Neural cell (in vitro differentiated cells): ENCODE data around the gene PPFIA4. TPM values are rescaled to one million over a fixed set of nuclear protein-coding genes. Genes with fewer than 3 reads are reported as not detected.

Experiments
- H2AFZ ChIP-seq: fragments of 200-600, 300-800 bp; sonication (generic), shearing (Covaris generic); 2 replicates; pipeline ENCODE4 v1.6.0; 2014; ENCODE audit warnings: low read depth, mild to moderate bottlenecking, antibody characterized with exemption, low read length, moderate library complexity
- H3F3A ChIP-seq: fragments of 200-600 bp; shearing (Covaris generic); 2 replicates; pipeline ENCODE4 v1.6.1; 2016; ENCODE audit warnings: mild to moderate bottlenecking, moderate library complexity, mixed read lengths, antibody characterized with exemption, low read length; ENCODE audit not compliant: insufficient read depth, poor library complexity, severe bottlenecking
- H3K27ac ChIP-seq: fragments of 200-600, 300-800 bp; sonication (generic), shearing (Covaris generic); 2 replicates; pipeline ENCODE4 v1.5.1; 2014; ENCODE audit warnings: mild to moderate bottlenecking, low read length, moderate library complexity
- H3K27me3 ChIP-seq: fragments of 300-800, 200-600 bp; sonication (generic), shearing (Covaris generic); 2 replicates; pipeline ENCODE4 v1.6.0; 2014; ENCODE audit warnings: mild to moderate bottlenecking, low read depth, low read length, moderate library complexity; ENCODE audit not compliant: insufficient read depth
- H3K36me3 ChIP-seq: fragments of 300-800, 200-600 bp; sonication (generic), shearing (Covaris generic); 2 replicates; pipeline ENCODE4 v1.5.1; 2014; ENCODE audit warnings: mild to moderate bottlenecking, antibody characterized with exemption, low read length, moderate library complexity; ENCODE audit not compliant: insufficient read depth
- H3K4me2 ChIP-seq: fragments of 300-800, 200-600 bp; sonication (generic), shearing (Covaris generic); 2 replicates; pipeline ENCODE4 v1.6.0; 2014; ENCODE audit warnings: mild to moderate bottlenecking, low read length
- H3K4me3 ChIP-seq: fragments of 300-800, 200-600 bp; sonication (generic), shearing (Covaris generic); 2 replicates; pipeline ENCODE4 v1.5.1; 2014; ENCODE audit warnings: mild to moderate bottlenecking, low read length, moderate library complexity
- H3K79me2 ChIP-seq: fragments of 200-600 bp; shearing (Covaris generic); replicated peaks from 2 replicates; pipeline ENCODE4 v1.6.0; 2014; ENCODE audit warnings: mild to moderate bottlenecking, low read length, moderate library complexity; ENCODE audit not compliant: insufficient read depth
- H3K9ac ChIP-seq: fragments of 300-800, 200-600 bp; sonication (generic), shearing (Covaris generic); 2 replicates; pipeline ENCODE4 v1.6.1; 2016; ENCODE audit warnings: mild to moderate bottlenecking, low read length, mixed read lengths
- H3K9me2 ChIP-seq: fragments of 200-600 bp; shearing (Covaris generic); 2 replicates; pipeline ENCODE4 v1.6.1; 2016; ENCODE audit warnings: mild to moderate bottlenecking, low read length, mixed read lengths; ENCODE audit not compliant: insufficient read depth
- H3K9me3 ChIP-seq: fragments of 200-600, 300-800 bp; sonication (generic), shearing (Covaris generic); 2 replicates; pipeline ENCODE4 v1.6.1; 2016; ENCODE audit warnings: mild to moderate bottlenecking, mixed run types, low read length, moderate library complexity, mixed read lengths
- H4K20me1 ChIP-seq: fragments of 200-600 bp; shearing (Covaris generic); 2 replicates; pipeline ENCODE4 v1.6.1; 2016; ENCODE audit warnings: mild to moderate bottlenecking, mixed run types; ENCODE audit not compliant: insufficient read depth
- CTCF ChIP-seq: fragments of 450-650 bp; IDR thresholded peaks from 2 replicates; pipeline ENCODE4 v1.5.1; 2014; ENCODE audit warnings: antibody characterized with exemption, mild to moderate bottlenecking, moderate library complexity; ENCODE audit not compliant: poor library complexity, severe bottlenecking
- EP300 ChIP-seq: fragments of 450-650 bp; conservative IDR thresholded peaks from 2 replicates; pipeline ENCODE4 v1.6.1; 2014; ENCODE audit warnings: antibody characterized with exemption, mild to moderate bottlenecking, moderate library complexity; ENCODE audit not compliant: poor library complexity, severe bottlenecking
- EZH2 ChIP-seq: fragments of 200-600, 300-800 bp; shearing (Covaris generic), sonication (generic); IDR thresholded peaks from 2 replicates; pipeline ENCODE4 v1.6.1; 2014; ENCODE audit warnings: antibody characterized with exemption, low read length, borderline replicate concordance, mild to moderate bottlenecking; ENCODE audit not compliant: insufficient read depth, poor library complexity, severe bottlenecking
- MXI1 ChIP-seq: fragments of 450-650 bp; conservative IDR thresholded peaks from 2 replicates; pipeline ENCODE4 v1.6.1; 2014; ENCODE audit warnings: antibody characterized with exemption, mild to moderate bottlenecking; ENCODE audit not compliant: poor library complexity, severe bottlenecking
- POLR2AphosphoS5 ChIP-seq: IDR thresholded peaks from 2 replicates; pipeline ENCODE4 v1.6.1; 2012
- SMC3 ChIP-seq: fragments of 450-650 bp; conservative IDR thresholded peaks from 2 replicates; pipeline ENCODE4 v1.6.1; 2014; ENCODE audit warnings: antibody characterized with exemption, mild to moderate bottlenecking, moderate library complexity; ENCODE audit not compliant: poor library complexity
- TAF1 ChIP-seq: IDR thresholded peaks from 2 replicates; pipeline ENCODE4 v1.6.1; 2012; ENCODE audit warnings: low read depth
- polyA plus RNA-seq: library from polyadenylated mRNA; depleted of rRNA; stranded (reverse); fragments of >200 nt; gene quantifications from 2 replicates; pipeline ENCODE4 v1.2.3, GENCODE V29; 2014
- TF ChIP-seq, protein P1 (sequence below): IDR thresholded peaks from 2 replicates; pipeline ENCODE4 v1.6.1; 2012; ENCODE audit warnings: borderline replicate concordance

PPFIA4 gene
- polyA plus RNA-seq, 1 donor from 2014 or later, result 1.6 TPM

- Histone ChIP-seq H3K79me2 (no peaks in the 10 kb centered on the region), H4K20me1 (no peaks in the 10 kb centered on the region), H3K4me2 (no peak overlapping the region), H3K27me3 (no peaks in the 10 kb centered on the region), H3K9me2 (no peaks in the 10 kb centered on the region), H3K36me3 (no peaks in the 10 kb centered on the region), H3K27ac (no peak overlapping the region), H3K9me3 (no peaks in the 10 kb centered on the region), H3F3A (no peaks in the 10 kb centered on the region), H2AFZ (no peak overlapping the region), H3K4me3 (no peak overlapping the region), H3K9ac (no peak overlapping the region)
- no peak for TF ChIP-seq EZH2
- no peak for TF ChIP-seq EP300
- TF ChIP-seq SMC3, result no peak
- TF ChIP-seq MXI1, result no peak
- TF ChIP-seq, protein P1, sequence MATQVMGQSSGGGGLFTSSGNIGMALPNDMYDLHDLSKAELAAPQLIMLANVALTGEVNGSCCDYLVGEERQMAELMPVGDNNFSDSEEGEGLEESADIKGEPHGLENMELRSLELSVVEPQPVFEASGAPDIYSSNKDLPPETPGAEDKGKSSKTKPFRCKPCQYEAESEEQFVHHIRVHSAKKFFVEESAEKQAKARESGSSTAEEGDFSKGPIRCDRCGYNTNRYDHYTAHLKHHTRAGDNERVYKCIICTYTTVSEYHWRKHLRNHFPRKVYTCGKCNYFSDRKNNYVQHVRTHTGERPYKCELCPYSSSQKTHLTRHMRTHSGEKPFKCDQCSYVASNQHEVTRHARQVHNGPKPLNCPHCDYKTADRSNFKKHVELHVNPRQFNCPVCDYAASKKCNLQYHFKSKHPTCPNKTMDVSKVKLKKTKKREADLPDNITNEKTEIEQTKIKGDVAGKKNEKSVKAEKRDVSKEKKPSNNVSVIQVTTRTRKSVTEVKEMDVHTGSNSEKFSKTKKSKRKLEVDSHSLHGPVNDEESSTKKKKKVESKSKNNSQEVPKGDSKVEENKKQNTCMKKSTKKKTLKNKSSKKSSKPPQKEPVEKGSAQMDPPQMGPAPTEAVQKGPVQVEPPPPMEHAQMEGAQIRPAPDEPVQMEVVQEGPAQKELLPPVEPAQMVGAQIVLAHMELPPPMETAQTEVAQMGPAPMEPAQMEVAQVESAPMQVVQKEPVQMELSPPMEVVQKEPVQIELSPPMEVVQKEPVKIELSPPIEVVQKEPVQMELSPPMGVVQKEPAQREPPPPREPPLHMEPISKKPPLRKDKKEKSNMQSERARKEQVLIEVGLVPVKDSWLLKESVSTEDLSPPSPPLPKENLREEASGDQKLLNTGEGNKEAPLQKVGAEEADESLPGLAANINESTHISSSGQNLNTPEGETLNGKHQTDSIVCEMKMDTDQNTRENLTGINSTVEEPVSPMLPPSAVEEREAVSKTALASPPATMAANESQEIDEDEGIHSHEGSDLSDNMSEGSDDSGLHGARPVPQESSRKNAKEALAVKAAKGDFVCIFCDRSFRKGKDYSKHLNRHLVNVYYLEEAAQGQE, result no peak
These were observed 7.0 kb downstream of the PPFIA4 start for GRCh38 chr1:203033287-203033686.

- no peaks in the 10 kb centered on the region for H4K20me1 ChIP-seq
- H3K27ac ChIP-seq, result no peak overlapping the region
- H3K36me3 ChIP-seq, result no peaks in the 10 kb centered on the region
- TF ChIP-seq POLR2AphosphoS5 (no peak), EZH2 (no peak), EP300 (no peak), TAF1 (no peak), CTCF (no peak)
- TF ChIP-seq, protein P1, result no peak
- H3F3A ChIP-seq, result no peaks in the 10 kb centered on the region
- no peak overlapping the region for H3K9ac ChIP-seq
- no peaks in the 10 kb centered on the region for H3K9me2 ChIP-seq
- no peaks in the 10 kb centered on the region for H3K79me2 ChIP-seq
- H3K9me3 ChIP-seq, result no peaks in the 10 kb centered on the region
- no peak overlapping the region for H2AFZ ChIP-seq
- H3K4me3 ChIP-seq, result no peak overlapping the region
- H3K4me2 ChIP-seq, result no peak overlapping the region
- no peaks in the 10 kb centered on the region for H3K27me3 ChIP-seq
These were observed 7.6 kb downstream of the PPFIA4 start for GRCh38 chr1:203033917-203034316.
